GM10266 (cell line): ENCODE data around the gene PTPRD.

ENCODE experiments used
- DNase-seq: peaks from one replicate; pipeline ENCODE4 v3.0.0; 2012; ENCODE audit errors: extremely low spot score
- CTCF ChIP-seq: IDR thresholded peaks from 2 replicates; pipeline ENCODE4 v1.5.1; 2012; ENCODE audit warnings: mild to moderate bottlenecking, low read depth; ENCODE audit not compliant: control insufficient read depth, insufficient read depth; ENCODE audit errors: missing control alignments

Gene PTPRD

GRCh38 chr9:9124616-9125015 is 1488.2 kb downstream of the PTPRD start:
- no peak for TF ChIP-seq CTCF
- no peak for DNase-seq

- DNase-seq, result no peak
- TF ChIP-seq CTCF, result no peak
Observed at GRCh38 chr9:9122230-9122875, 1490.4 kb downstream of the PTPRD start.

- TF ChIP-seq CTCF, result no peak
- no peak for DNase-seq
Observed at GRCh38 chr9:9117866-9118265, 1494.9 kb downstream of the PTPRD start.

- no peak for DNase-seq
- TF ChIP-seq CTCF, result no peak
Observed at GRCh38 chr9:9112001-9112720, 1500.6 kb downstream of the PTPRD start.

GRCh38 chr9:9108641-9109040 is 1504.2 kb downstream of the PTPRD start:
- no peak for TF ChIP-seq CTCF
- no peak for DNase-seq

GRCh38 chr9:9102295-9102694 is 1510.5 kb downstream of the PTPRD start:
- TF ChIP-seq CTCF, result no peak
- no peak for DNase-seq

GRCh38 chr9:9100070-9100469 is 1512.7 kb downstream of the PTPRD start:
- no peak for TF ChIP-seq CTCF

More at GRCh38 chr9:9100070-9100469, 1512.7 kb downstream of the PTPRD start:
- no peak for DNase-seq
